K562 (cell line): Measurements from ENCODE around the gene UHRF1. TPM values are rescaled to one million over a fixed set of nuclear protein-coding genes. Genes with fewer than 3 reads are reported as not detected.

Experiments used
- CBX3 ChIP-seq, 2 experiments: IDR thresholded peaks; 1 replicate in 1 of 2; 2 replicates in 1 of 2; pipeline ENCODE4 v1.6.1; 2012; ENCODE audit warnings: inconsistent platforms in 2 of 2, low read length in 2 of 2, borderline replicate concordance in 1 of 2, control low read depth in 1 of 2
- CREB5 ChIP-seq: fragments of 250-450 bp; sonication (Bioruptor Pico); IDR thresholded peaks from 2 replicates; pipeline ENCODE4 v1.5.0; 2020; ENCODE audit warnings: mild to moderate bottlenecking
- CXXC5 ChIP-seq: fragments of 250-450 bp; sonication (Bioruptor Pico); IDR thresholded peaks from 2 replicates; pipeline ENCODE4 v1.8.0; 2022; ENCODE audit warnings: inconsistent platforms, mild to moderate bottlenecking, moderate library complexity
- FOXP1 ChIP-seq: sonication (generic); formaldehyde crosslinking; IDR thresholded peaks from 2 replicates; pipeline ENCODE4 v1.8.0; 2022; ENCODE audit warnings: mild to moderate bottlenecking, missing genetic modification reagents
- HIVEP1 ChIP-seq: fragments of 250-450 bp; sonication (Bioruptor Pico); IDR thresholded peaks from 2 replicates; pipeline ENCODE4 v1.4.0; 2020; ENCODE audit warnings: mild to moderate bottlenecking
- KAT2B ChIP-seq: IDR thresholded peaks from one replicate; pipeline ENCODE4 v1.6.1; 2012; ENCODE audit warnings: low read depth, mild to moderate bottlenecking, control low read depth, inconsistent platforms, low read length, moderate library complexity
- MAX ChIP-seq: sonication (generic); formaldehyde crosslinking; IDR thresholded peaks from 2 replicates; pipeline ENCODE4 v1.9.0; 2022; ENCODE audit warnings: mild to moderate bottlenecking, missing genetic modification reagents
- MEIS2 ChIP-seq: fragments of 450-650 bp; IDR thresholded peaks from 2 replicates; pipeline ENCODE4 v1.6.1; 2014; ENCODE audit warnings: mild to moderate bottlenecking; ENCODE audit not compliant: partially characterized antibody
- MYC ChIP-seq, 2 experiments: fragments of 250-450 bp in 1 of 2; sonication (Bioruptor Pico) in 1 of 2; IDR thresholded peaks; 2 replicates each; pipeline versions ENCODE4 v1.5.1 to v1.6.1; 2012 to 2021; ENCODE audit warnings: low read depth in 2 of 2, borderline replicate concordance in 1 of 2, improper control_type of control experiment in 1 of 2, low read length in 1 of 2, mild to moderate bottlenecking in 1 of 2, moderate library complexity in 1 of 2
- NELFE ChIP-seq: IDR thresholded peaks from 2 replicates; pipeline ENCODE4 v1.6.1; 2011; ENCODE audit warnings: mild to moderate bottlenecking; ENCODE audit not compliant: insufficient read depth, insufficient read length
- RBM17 ChIP-seq: fragments of 200-400 bp; formaldehyde crosslinking; IDR thresholded peaks from 2 replicates; pipeline ENCODE4 v1.6.1; 2017; ENCODE audit warnings: low read depth, mild to moderate bottlenecking, low read length, borderline replicate concordance
- SMARCB1 ChIP-seq: IDR thresholded peaks from 2 replicates; pipeline ENCODE4 v1.6.1; 2011; ENCODE audit warnings: improper control_type of control experiment, low read depth; ENCODE audit not compliant: insufficient read length
- TEAD1 ChIP-seq, 2 experiments: fragments of 450-650 bp in 1 of 2; sonication (generic) in 1 of 2; formaldehyde crosslinking; IDR thresholded peaks; 2 replicates each; pipeline versions ENCODE4 v1.4.0 to v1.8.0; 2020 to 2022; ENCODE audit warnings: mild to moderate bottlenecking in 2 of 2, missing genetic modification reagents in 1 of 2
- ZBTB2 ChIP-seq: fragments of 450-650 bp; IDR thresholded peaks from 2 replicates; pipeline ENCODE4 v1.6.1; 2016; ENCODE audit warnings: antibody characterized with exemption
- ZBTB33 ChIP-seq: sonication (generic); formaldehyde crosslinking; IDR thresholded peaks from 2 replicates; pipeline ENCODE4 v1.8.1; 2023; ENCODE audit warnings: mild to moderate bottlenecking, missing genetic modification reagents
- ZNF592 ChIP-seq: fragments of 450-650 bp; IDR thresholded peaks from 2 replicates; pipeline ENCODE4 v1.6.1; 2017; ENCODE audit warnings: antibody characterized with exemption, mild to moderate bottlenecking
- polyA plus RNA-seq, 8 experiments: library from polyadenylated mRNA; depleted of rRNA in 4 of 8; stranded (reverse) in 5 of 8; unstranded in 3 of 8; fragments of >200 nt; fragmentation: Nextera tagmentation in 2 of 8; fragmentation: Illumina TruSeq in 1 of 8; extraction: Ambion mirVana in 2 of 8; extraction: Trizol in 1 of 8; gene quantifications; 2 replicates each; pipeline versions ENCODE4 v1.2.1 to v1.2.3, GENCODE V29; 2011 to 2014; ENCODE audit warnings: inconsistent platforms in 1 of 8, missing spikeins in 1 of 8
- total RNA-seq, 7 experiments: library from RNA; depleted of rRNA in 6 of 7; stranded (reverse); fragments of >200 nt in 6 of 7; fragmentation: Illumina TruSeq in 2 of 7; extraction: Trizol in 2 of 7; gene quantifications; 2 replicates each; pipeline versions ENCODE4 v1.2.1 to v1.2.3, GENCODE V29; 2011 to 2021; ENCODE audit warnings: low replicate concordance in 1 of 7

UHRF1 gene
- total and polyA plus RNA-seq, 9 of the 15 experiments (the other 6 are each of a cell fraction or from before 2014, with no cell fraction given) = 6.0 to 101 (median 30.9) TPM

- TF ChIP-seq RBM17 (no peak), SMARCB1 (no peak), MEIS2 (peak; percentile 59), CXXC5 (peak; percentile 15; the same call in 1 of the 2 replicates), CREB5 (CRISPR knock-in tag) (no peak), ZBTB33 (peak; percentile 98), FOXP1 (CRISPR knock-in tag) (no peak), NELFE (no peak), KAT2B (no peak), ZNF592 (peak; percentile 60; the same call in 1 of the 2 replicates), MYC (IDR thresholded peaks at IDR 0.05; ENCODE audit: low read depth, low read length) (peak; percentile 46; the same call in 1 of the 2 replicates), MYC (CRISPR knock-in tag; IDR thresholded peaks at IDR 0.05; ENCODE audit: borderline replicate concordance, low read depth) (no peak), MAX (CRISPR knock-in tag) (peak; percentile 59), HIVEP1 (CRISPR knock-in tag) (no peak), TEAD1 (CRISPR knock-in tag; IDR thresholded peaks at IDR 0.05) (0 out of 4 replicates have a peak, but pooled peaks of 1 of the 2 experiments have one; percentile 39), CBX3 (IDR thresholded peaks at IDR 0.05; ENCODE audit: borderline replicate concordance in 1 of 2, low read length in 2 of 2) (0 out of 3 replicates have a peak, but pooled peaks of 1 of the 2 experiments have one; percentile 8), ZBTB2 (no peak)
These were observed 2.7 kb downstream of the UHRF1 start (continued) for GRCh38 chr19:4911786-4912672.
